Measurements from ENCODE around the gene SLC12A7. TPM values are rescaled to one million over a fixed set of nuclear protein-coding genes. Genes with fewer than 3 reads are reported as not detected.

SLC12A7 gene
- total and polyA plus RNA-seq, 9 of the 15 experiments (the other 6 are each of a cell fraction or from before 2014, with no cell fraction given) = 0.01 to 3.1 (median 0.56) TPM

DNA sequence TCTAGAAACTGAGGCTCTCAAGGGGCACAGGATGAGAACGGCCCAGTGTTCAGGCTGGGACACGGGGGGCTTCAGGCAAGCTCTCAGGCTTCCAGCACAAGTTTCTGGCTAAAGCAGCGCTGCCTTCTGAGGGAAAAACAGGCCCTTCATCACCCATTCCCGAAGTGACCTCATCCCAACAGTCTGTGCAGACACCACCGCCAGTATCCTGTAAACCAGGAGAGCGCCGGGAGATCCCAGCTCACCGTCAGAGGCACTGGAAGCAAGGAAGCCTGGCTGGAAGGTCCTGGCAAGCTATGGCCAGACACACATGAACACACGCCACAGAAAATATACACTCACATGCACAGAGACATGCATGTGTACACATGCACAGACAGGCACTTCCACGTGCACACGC is 8.8 kb downstream of the SLC12A7 start:
- no peak overlapping the region; a peak in 1 of 4 replicates for H3K9ac ChIP-seq (ENCODE audit: insufficient read depth in 1 of 2, low read depth in 2 of 2, low read length in 2 of 2)
- in situ Hi-C loops (cut with MboI) = no loop called here
- peak overlapping the region; percentile 33; the same call in 1 of the 2 replicates for H3K4me2 ChIP-seq (ENCODE audit: insufficient read depth, low read length)
- TF ChIP-seq DDX20 (tag; IDR thresholded peaks at IDR 0.05; ENCODE audit: low read depth) (no peak), KDM5B (IDR thresholded peaks at IDR 0.05; ENCODE audit: insufficient replicate concordance, low read depth, low read length) (peak; percentile 14)
- H3K79me2 ChIP-seq (ENCODE audit: control insufficient read depth, insufficient read depth, low read length) = no peaks in the 10 kb centered on the region
- ChIA-PET POLR2A (no interaction called here), CTCF (ENCODE audit: low intra/inter-chr PET ratio) (no interaction called here)
- no peak for DNase-seq (ENCODE audit: extremely low read depth in 1 of 4, low spot score in 3 of 4)
- H3K36me3 ChIP-seq (ENCODE audit: control insufficient read depth, insufficient read depth, low read length) = no peaks in the 10 kb centered on the region
- H3K27me3 ChIP-seq (ENCODE audit: control insufficient read depth in 2 of 2, insufficient read depth in 2 of 2, low read length in 2 of 2) = peaks cover 6 to 26% of the 10 kb centered on the region in 2 experiments; a peak in 4 of 5 replicates
- ATAC-seq = no peak
- peaks cover 15% of the 10 kb centered on the region; the same call in 1 of the 2 replicates for H4K20me1 ChIP-seq (replicated peaks; ENCODE audit: control insufficient read depth, insufficient read depth, low read length)
- no peak overlapping the region for H3K4me3 ChIP-seq
- WGBS (ENCODE audit: insufficient coverage, low coverage, missing lambda C conversion rate) = 50% methylated on average over 11 of the region's 11 CpGs
- H3K4me1 ChIP-seq (replicated peaks in 1 of 2; ENCODE audit: control insufficient read depth in 2 of 2, insufficient read depth in 2 of 2, low read length in 2 of 2) = peaks cover 50 to 96% of the 10 kb centered on the region in 2 experiments; a peak in 4 of 5 replicates
- no peak overlapping the region for H3K27ac ChIP-seq (ENCODE audit: extremely low read depth, low read depth, low read length)
- BruUV-seq (replicated peaks) = no TSS peak
- intact Hi-C loops (cut with micrococcal nuclease) = no loop called here
- no peak for FAIRE-seq
- H3K9me1 ChIP-seq (ENCODE audit: control insufficient read depth, insufficient read depth, low read length) = no peaks in the 10 kb centered on the region
- H3K9me3 ChIP-seq (replicated peaks; ENCODE audit: control insufficient read depth, insufficient read depth, low read depth, low read length) = no peaks in the 10 kb centered on the region
- H2AFZ ChIP-seq (ENCODE audit: low read depth, low read length) = no peak overlapping the region

DNA sequence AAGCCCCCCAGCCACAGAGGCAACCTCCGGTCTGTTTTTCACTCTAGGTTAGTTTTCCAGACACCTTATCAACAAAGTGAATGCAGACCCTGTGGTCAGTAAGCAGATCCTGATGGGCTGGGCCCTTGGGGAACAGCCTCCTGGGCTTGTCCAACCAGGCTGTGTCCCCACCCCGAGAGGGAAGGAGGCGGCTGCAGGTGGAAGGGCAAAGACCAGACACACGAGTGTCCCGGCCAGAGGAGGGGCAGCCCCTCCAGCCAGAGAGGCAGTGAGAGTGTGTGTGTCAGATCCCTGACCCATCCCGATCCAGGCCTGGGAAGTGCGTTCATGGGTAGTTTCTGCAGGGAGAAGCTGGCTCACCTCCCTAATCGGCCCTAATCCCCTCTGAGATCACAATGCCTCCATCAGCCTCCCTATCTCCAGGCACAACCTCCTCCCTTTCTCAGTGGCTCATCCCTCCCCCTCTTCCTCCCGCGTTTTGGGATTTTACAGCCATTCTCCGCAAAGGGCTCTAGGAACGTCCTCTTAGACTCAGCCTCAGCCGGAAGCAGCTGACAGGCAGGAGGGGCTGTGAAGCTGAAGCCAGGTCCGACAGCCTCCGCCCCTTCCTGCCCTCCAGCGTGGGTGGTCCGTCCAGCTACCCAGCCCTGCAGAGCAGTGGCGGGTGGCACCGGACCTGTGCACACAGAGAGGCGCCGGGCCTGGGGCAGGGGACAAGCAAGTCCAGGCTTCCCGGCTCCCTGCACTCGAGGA is 9.7 kb downstream of the SLC12A7 start:
- DNase-seq (ENCODE audit: extremely low read depth in 1 of 4, low spot score in 3 of 4) (peak; percentile 41 to 64 (median 52)), ATAC-seq (no peak), FAIRE-seq (no peak)
- peak overlapping the region in 1 of 2 experiments; percentile 53; a peak in 2 of 4 replicates for H3K9ac ChIP-seq (ENCODE audit: insufficient read depth in 1 of 2, low read depth in 2 of 2, low read length in 2 of 2)
- peaks cover 46 to 96% of the 10 kb centered on the region in 2 experiments; a peak in 4 of 5 replicates for H3K4me1 ChIP-seq (replicated peaks in 1 of 2; ENCODE audit: control insufficient read depth in 2 of 2, insufficient read depth in 2 of 2, low read length in 2 of 2)
- 22% methylated on average over 23 of the region's 23 CpGs for WGBS (ENCODE audit: insufficient coverage, low coverage, missing lambda C conversion rate)
- H3K4me2 ChIP-seq (ENCODE audit: insufficient read depth, low read length) = peak overlapping the region; percentile 21; the same call in 1 of the 2 replicates
- no peak overlapping the region for H3K27ac ChIP-seq (ENCODE audit: extremely low read depth, low read depth, low read length)
- H3K79me2 ChIP-seq (ENCODE audit: control insufficient read depth, insufficient read depth, low read length) = no peaks in the 10 kb centered on the region
- H3K36me3 ChIP-seq (ENCODE audit: control insufficient read depth, insufficient read depth, low read length) = no peaks in the 10 kb centered on the region
- intact Hi-C loops (cut with micrococcal nuclease) = no loop called here
- in situ Hi-C loops (cut with MboI) = no loop called here
- peaks cover 9 to 28% of the 10 kb centered on the region in 2 experiments; a peak in 4 of 5 replicates for H3K27me3 ChIP-seq (ENCODE audit: control insufficient read depth in 2 of 2, insufficient read depth in 2 of 2, low read length in 2 of 2)
- H2AFZ ChIP-seq (ENCODE audit: low read depth, low read length) = peak overlapping the region; percentile 37; the same call in 1 of the 2 replicates
- H4K20me1 ChIP-seq (replicated peaks; ENCODE audit: control insufficient read depth, insufficient read depth, low read length) = peaks cover 22% of the 10 kb centered on the region
- BruUV-seq (replicated peaks) = no TSS peak
- ChIA-PET CTCF (ENCODE audit: low intra/inter-chr PET ratio) (no interaction called here), POLR2A (interaction anchor here (0.6 to 0.9 kb wide), 3 partner anchors 11 to 13 kb away, joined by 3 to 4 read pairs (median 3); no protein-coding TSS in a partner anchor)
- H3K9me3 ChIP-seq (replicated peaks; ENCODE audit: control insufficient read depth, insufficient read depth, low read depth, low read length) = no peaks in the 10 kb centered on the region
- H3K9me1 ChIP-seq (ENCODE audit: control insufficient read depth, insufficient read depth, low read length) = no peaks in the 10 kb centered on the region
- H3K4me3 ChIP-seq = no peak overlapping the region
- TF ChIP-seq, protein P1, sequence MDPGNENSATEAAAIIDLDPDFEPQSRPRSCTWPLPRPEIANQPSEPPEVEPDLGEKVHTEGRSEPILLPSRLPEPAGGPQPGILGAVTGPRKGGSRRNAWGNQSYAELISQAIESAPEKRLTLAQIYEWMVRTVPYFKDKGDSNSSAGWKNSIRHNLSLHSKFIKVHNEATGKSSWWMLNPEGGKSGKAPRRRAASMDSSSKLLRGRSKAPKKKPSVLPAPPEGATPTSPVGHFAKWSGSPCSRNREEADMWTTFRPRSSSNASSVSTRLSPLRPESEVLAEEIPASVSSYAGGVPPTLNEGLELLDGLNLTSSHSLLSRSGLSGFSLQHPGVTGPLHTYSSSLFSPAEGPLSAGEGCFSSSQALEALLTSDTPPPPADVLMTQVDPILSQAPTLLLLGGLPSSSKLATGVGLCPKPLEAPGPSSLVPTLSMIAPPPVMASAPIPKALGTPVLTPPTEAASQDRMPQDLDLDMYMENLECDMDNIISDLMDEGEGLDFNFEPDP (CRISPR knock-in tag; IDR thresholded peaks at IDR 0.05) = no peak
- TF ChIP-seq GATA2 (CRISPR knock-in tag; IDR thresholded peaks at IDR 0.05) (peak; percentile 43; the same call in 1 of the 2 replicates), C11orf30 (IDR thresholded peaks at IDR 0.05; ENCODE audit: low read depth) (no peak)
- TF ChIP-seq, protein P2, sequence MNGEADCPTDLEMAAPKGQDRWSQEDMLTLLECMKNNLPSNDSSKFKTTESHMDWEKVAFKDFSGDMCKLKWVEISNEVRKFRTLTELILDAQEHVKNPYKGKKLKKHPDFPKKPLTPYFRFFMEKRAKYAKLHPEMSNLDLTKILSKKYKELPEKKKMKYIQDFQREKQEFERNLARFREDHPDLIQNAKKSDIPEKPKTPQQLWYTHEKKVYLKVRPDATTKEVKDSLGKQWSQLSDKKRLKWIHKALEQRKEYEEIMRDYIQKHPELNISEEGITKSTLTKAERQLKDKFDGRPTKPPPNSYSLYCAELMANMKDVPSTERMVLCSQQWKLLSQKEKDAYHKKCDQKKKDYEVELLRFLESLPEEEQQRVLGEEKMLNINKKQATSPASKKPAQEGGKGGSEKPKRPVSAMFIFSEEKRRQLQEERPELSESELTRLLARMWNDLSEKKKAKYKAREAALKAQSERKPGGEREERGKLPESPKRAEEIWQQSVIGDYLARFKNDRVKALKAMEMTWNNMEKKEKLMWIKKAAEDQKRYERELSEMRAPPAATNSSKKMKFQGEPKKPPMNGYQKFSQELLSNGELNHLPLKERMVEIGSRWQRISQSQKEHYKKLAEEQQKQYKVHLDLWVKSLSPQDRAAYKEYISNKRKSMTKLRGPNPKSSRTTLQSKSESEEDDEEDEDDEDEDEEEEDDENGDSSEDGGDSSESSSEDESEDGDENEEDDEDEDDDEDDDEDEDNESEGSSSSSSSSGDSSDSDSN (IDR thresholded peaks at IDR 0.05; ENCODE audit: borderline replicate concordance in 1 of 2, low read depth in 2 of 2, low read length in 2 of 2) = no peak
- TF ChIP-seq, protein P3, sequence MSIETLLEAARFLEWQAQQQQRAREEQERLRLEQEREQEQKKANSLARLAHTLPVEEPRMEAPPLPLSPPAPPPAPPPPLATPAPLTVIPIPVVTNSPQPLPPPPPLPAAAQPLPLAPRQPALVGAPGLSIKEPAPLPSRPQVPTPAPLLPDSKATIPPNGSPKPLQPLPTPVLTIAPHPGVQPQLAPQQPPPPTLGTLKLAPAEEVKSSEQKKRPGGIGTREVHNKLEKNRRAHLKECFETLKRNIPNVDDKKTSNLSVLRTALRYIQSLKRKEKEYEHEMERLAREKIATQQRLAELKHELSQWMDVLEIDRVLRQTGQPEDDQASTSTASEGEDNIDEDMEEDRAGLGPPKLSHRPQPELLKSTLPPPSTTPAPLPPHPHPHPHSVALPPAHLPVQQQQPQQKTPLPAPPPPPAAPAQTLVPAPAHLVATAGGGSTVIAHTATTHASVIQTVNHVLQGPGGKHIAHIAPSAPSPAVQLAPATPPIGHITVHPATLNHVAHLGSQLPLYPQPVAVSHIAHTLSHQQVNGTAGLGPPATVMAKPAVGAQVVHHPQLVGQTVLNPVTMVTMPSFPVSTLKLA (conservative IDR thresholded peaks at IDR 0.05) = no peak

Measured in K562 (cell line).